Muscle of arm (tissue), 14 donors: ENCODE results near the gene PRKAA1. TPM values are rescaled to one million over a fixed set of nuclear protein-coding genes. Genes with fewer than 3 reads are reported as not detected.
A peak's percentile ranks its signal among the peaks of the same experiment; 100 is the strongest.

Experiments used
- DNase-seq: peaks from one replicate; pipeline ENCODE4 v3.0.0-alpha.2; 2013
- long read RNA-seq, 11 donors: transcript quantifications; one replicate each; lab custom pipeline, GENCODE V29; 2026
- polyA plus RNA-seq, 12 donors: library from polyadenylated mRNA; unstranded; fragments of 120-200 nt; gene quantifications; one replicate each; pipeline ENCODE4 v1.2.1, GENCODE V29; 2013; ENCODE audit not compliant: insufficient read length in 12 of 12

The PRKAA1 gene
- 10 to 100 TPM in 11 of 12 donors, not detected in 1; 29.1 to 52.8 (median 39.7) TPM for polyA plus RNA-seq
- long read RNA-seq, donor 1, full-length matches to known transcripts: 21 of 28 reads
- long read RNA-seq, donor 1, partial matches to known transcripts: 7 of 28 reads
- long read RNA-seq, donor 1, other reads (novel, unspliced or antisense): 0 of 28 reads
- long read RNA-seq, donor 2, full-length matches to known transcripts: 8 of 8 reads
- long read RNA-seq, donor 2, partial matches to known transcripts: 0 of 8 reads
- long read RNA-seq, donor 2, other reads (novel, unspliced or antisense): 0 of 8 reads
- long read RNA-seq, donor 3, full-length matches to known transcripts: 4 of 4 reads
- long read RNA-seq, donor 3, partial matches to known transcripts: 0 of 4 reads
- long read RNA-seq, donor 3, other reads (novel, unspliced or antisense): 0 of 4 reads
- long read RNA-seq, donor 4, full-length matches to known transcripts: 6 of 6 reads
- long read RNA-seq, donor 4, partial matches to known transcripts: 0 of 6 reads
- long read RNA-seq, donor 4, other reads (novel, unspliced or antisense): 0 of 6 reads
- long read RNA-seq, donor 5, full-length matches to known transcripts: 15 of 15 reads
- long read RNA-seq, donor 5, partial matches to known transcripts: 0 of 15 reads
- long read RNA-seq, donor 5, other reads (novel, unspliced or antisense): 0 of 15 reads
- long read RNA-seq, donor 6, full-length matches to known transcripts: 9 of 9 reads
- long read RNA-seq, donor 6, partial matches to known transcripts: 0 of 9 reads
- long read RNA-seq, donor 6, other reads (novel, unspliced or antisense): 0 of 9 reads
- long read RNA-seq, donor 7, full-length matches to known transcripts: 4 of 4 reads
- long read RNA-seq, donor 7, partial matches to known transcripts: 0 of 4 reads
- long read RNA-seq, donor 7, other reads (novel, unspliced or antisense): 0 of 4 reads
- long read RNA-seq, donor 8, full-length matches to known transcripts: 13 of 13 reads
- long read RNA-seq, donor 8, partial matches to known transcripts: 0 of 13 reads
- long read RNA-seq, donor 8, other reads (novel, unspliced or antisense): 0 of 13 reads
- long read RNA-seq, donor 9, partial matches to known transcripts: 0 of 1 reads
- long read RNA-seq, donor 9, other reads (novel, unspliced or antisense): 0 of 1 reads
- long read RNA-seq, donor 10, full-length matches to known transcripts: 11 of 11 reads
- long read RNA-seq, donor 10, partial matches to known transcripts: 0 of 11 reads
- long read RNA-seq, donor 10, other reads (novel, unspliced or antisense): 0 of 11 reads
- long read RNA-seq, donor 11, full-length matches to known transcripts: 8 of 8 reads
- long read RNA-seq, donor 11, partial matches to known transcripts: 0 of 8 reads
- long read RNA-seq, donor 11, other reads (novel, unspliced or antisense): 0 of 8 reads

DNA sequence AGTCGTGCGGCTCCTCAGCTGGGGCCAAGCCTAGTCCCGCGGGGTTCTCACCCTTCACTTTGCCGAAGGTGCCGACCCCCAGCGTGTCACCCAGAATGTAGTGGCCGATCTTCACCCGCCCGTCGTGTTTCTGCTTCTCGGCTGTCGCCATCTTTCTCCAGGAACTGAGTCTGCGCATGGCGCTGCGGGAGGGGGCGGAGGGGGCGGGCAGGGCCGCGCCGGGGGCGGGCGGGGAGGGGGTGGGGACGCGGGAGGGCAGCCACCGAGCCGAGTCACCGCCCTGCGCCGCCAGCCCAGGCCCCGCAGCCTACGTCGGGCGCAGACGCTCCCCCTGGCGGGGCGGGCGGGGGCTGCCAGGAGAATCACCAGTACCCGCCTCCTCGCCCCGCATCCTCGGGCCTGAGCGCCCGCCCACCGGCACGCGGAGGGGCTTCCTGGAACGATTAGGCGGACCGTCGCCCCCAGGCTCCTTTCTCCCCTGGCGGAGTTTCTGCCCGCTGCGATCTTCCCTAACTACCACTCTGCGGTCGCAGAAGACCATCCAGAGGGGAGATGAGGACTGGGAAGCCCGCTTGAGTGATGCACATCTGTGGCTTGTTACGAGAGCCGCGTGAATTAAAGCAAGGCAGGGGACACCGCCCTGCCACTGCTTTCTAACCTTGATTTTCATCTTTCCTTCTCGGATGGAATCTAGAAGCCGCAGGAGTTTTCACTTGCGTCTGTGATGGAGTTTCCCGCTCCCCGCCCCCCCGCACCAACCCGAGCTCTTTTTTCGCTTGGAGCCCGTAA is at the start of gene PRKAA1:
Gene PRKAA1, minus strand, starts transcription at position 363 of the 789 bp plus-strand sequence. Its CDS starts 185 bp downstream, at position 178.
- peak; percentile 86 for DNase-seq

DNA sequence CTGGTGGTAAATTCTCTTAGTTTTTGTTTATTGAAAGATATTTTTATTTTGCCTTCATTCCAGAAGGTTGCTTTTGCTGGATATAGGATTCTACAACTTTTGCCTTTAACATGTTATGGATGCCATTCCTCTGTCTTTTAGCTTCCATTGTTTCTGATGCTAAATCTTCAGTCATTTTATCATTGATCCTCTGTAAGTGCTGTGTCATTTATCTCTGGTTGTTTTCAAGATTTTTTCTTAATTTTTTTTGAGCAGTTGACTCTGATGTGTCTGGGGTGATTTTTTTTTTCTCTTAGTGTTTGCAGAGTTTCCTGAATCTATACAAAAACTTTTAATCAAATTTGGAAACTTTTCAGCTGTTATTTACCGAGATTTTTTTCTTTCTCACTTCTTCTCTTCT is 49.4 kb upstream of the PRKAA1 start:
- DNase-seq: no peak

DNA sequence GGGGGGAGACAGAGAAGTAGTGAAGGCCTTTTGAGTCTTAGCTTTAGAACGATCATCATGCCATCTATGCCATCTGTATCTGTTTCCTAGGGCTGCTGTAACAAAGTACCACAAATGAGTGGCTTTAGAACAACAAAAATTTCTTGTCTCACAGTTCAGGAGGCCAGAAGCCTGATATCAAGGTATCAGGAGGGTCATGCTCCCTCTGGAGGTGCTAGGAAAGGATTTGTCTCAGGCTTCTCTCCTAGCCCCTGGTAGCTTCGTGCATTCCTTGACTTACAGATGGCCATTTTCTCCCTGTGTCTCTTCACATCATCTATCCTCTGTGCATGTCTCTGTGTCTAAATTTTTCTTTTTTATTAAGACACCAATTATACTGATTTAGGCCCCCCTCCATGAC is 48.2 kb upstream of the PRKAA1 start:
- DNase-seq: no peak

- no peak for DNase-seq
These were observed 46.4 kb upstream of the PRKAA1 start for GRCh38 chr5:40844565-40844964.

DNA sequence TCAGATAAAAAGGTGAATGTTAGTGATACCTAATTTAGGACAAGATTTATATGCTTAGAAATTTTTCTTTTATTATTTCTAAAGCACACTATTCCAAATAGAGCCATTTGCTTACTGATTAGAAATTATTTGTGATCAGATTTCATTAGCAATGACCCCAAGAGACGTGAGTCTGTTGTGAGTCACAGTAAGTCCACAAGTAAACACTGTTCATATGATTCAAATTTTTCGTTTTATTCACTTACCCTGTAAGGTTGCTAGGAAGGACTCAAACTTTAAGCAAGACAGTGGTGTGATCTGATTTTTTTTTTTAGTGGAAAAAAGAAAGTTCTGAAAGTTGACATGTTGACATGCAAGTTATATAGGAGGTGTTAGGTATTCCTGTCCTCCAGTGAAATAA is 44.2 kb upstream of the PRKAA1 start:
- no peak for DNase-seq

- DNase-seq: peak; percentile 11
These were observed 43.1 kb upstream of the PRKAA1 start, which contains the start of gene CARD6 for GRCh38 chr5:40841068-40841805. CARD6 (plus strand) TSS chr5:40841367; CDS start chr5:40841383, 16 bp downstream.

GRCh38 chr5:40838086-40838485 is 39.9 kb upstream of the PRKAA1 start:
- no peak for DNase-seq

DNA sequence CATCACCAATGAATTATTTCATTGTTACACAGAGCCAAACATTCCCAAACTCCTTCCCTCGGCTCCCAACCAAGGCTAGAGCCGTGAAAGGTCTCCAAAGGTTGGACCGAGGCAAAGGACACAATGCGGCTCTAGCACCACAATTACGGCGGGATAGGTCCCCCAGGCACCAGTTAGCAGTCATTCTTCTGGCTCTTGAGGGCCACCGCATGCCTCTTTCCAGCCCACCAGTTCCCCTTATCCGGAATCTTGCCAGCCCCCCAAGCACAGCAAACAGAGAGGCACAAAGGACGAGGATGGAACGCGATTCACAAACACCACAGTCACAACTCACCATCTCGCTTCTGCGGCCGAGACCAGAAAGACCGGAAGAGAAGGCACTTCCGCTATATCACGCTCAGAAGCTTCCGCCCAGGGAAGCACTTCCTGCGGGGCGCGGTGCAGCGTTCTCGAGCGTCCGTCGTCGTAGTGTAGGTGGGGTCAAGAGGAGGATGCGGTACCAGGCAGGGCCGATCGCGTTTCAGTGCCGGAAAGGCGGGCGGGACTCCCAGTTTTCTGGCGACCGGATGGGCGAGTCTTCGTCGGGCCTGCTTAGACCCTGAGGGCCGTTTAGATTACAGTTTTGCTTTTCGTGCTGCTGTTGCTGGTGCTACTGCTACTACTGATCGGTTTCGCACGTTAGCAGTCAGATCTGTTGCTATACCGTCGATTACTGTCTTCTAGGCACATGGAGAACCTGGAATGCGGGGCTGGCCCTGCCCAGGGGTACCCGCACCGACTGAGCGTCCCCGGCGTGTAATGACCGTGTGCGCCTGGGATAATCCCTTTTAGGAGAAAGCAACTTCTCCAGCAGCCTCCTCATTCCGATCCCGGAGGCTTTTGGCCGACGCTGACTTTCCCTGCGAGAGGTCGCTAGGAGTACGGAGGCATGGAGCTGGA is 36.9 kb upstream of the PRKAA1 start, which contains the start of gene RPL37:
Gene RPL37, minus strand, starts transcription at position 374 of the 939 bp plus-strand sequence. Its CDS starts 37 bp downstream, at position 337.
- peak; percentile 97 for DNase-seq

DNA sequence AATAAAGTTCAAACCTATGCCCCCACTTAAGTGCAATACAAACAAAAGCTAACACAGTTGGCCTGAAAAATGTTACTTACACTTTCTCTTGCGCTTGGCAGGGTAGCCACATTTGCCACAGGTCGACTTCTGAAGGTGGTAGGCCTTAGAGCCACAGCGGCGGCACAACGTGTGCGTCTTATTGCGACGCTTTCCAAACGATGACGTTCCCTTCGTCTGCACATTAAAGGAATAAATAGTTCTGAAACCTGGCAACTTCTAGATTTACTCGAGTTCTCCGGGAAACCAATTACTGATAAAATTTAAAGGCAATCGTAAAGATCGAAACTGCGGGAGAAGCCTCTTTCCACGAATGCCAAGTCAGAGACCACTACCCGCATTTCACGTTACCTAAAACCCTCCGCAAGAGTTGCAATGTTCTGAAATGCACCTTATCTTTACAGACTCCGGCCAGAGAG is 36.2 kb upstream of the PRKAA1 start:
- DNase-seq: no peak

DNA sequence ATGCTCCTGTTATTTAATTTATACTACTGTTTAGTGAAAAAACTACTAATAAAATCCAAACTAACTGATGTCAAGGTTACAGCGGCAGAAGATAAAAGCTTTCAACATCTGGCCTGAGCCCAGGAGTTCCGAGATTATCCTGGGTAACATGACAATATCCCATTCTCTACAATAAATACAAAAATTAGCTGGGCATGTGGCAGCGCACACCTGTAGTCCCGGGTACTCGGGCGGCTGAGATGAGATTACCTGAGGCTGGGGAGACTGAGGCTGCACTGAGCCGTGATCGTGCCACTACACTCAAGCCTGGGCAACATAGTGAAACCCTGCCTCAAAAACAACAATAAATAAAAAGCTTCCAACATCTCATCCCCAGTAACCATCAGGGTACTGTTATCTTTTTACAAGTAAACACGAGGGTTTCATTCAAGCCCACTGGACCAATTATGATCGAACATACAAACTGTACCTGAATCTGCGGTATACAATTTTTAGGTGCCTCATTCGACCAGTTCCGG is 35.6 kb upstream of the PRKAA1 start:
- DNase-seq: no peak

GRCh38 chr5:40832345-40832744 is 34.2 kb upstream of the PRKAA1 start:
- DNase-seq: no peak

DNA sequence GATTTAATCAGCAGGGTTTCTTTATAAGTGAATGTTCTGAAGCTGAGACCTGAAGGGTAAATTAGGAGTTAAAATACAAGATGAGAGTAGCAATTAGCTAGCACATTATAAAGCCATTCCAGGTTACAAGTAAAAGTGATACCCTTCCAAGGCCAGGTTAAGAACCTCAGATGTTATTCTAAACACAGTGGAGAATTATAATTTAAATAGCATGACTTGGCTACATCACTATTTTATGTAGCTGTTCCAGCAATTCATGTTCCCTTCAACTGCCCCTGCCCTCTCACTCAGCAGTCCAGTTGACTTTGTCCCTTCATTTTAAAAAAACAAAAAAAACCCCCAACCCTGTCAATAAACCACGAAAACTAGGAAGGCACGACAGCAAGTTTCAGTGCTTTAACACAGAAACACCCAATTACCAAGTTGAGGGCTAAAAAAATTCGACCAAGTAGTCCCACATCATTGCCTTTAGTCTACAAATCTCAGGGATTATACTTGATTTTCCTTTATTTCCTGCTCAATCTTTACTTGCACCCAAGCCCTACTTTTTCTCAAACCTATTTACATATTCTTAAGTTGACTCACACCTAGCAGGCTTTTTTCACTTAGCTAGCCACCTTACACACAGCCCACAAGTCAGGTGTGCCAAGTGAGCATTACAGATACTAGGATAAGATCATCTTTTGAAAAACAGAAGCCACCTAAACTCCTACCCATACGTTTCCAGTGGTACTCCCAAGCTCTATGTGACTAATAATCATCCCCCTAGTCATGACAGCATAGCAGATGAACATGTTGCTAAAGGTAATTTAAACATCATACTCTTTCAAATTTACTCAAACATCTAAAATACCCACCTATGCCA is 33.4 kb upstream of the PRKAA1 start:
- no peak for DNase-seq

DNA sequence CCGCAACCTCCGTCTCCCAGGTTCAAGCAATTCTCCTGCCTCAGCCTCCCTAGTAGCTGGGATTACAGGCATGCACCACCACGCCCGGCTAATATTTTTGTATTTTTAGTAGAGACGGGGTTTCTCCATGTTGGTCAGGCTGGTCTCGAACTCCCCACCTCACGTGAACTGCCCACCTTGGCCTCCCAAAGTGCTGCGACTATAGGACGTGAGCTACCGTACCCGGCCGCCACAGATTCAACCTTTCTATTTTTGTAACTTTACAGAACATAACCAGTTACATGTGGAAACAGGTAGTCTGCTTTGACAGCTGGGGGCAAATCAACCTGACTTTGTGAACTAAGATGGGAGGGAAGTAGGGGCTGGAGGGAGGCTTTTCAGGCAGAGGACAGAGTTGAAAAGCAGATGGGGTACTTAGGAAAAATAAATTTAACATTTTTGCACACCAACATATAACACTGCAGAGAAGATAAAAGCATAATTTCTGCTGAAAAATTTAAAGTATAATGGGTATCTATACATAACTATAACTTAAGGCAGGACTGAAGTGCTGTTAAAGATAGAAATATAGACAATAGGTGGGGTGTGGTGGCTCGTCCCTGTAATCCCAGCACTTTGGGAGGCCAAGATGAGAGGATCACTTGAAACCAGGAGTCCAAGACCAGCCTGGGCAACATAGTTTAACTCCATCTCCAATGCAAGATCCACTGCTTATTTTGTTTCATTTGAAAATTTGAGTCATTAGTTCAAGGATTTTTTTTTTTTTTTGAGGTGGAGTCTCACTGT is 31.8 kb upstream of the PRKAA1 start:
- no peak for DNase-seq

GRCh38 chr5:40828690-40829661 is 30.8 kb upstream of the PRKAA1 start:
- DNase-seq: no peak

GRCh38 chr5:40828021-40828631 is 30.0 kb upstream of the PRKAA1 start:
- no peak for DNase-seq
